NOMO-1 treated with dmso at 0.1 percent for 144 hours (cell line): ENCODE data around the gene OSTM1.

Experiments
- DNase-seq: peaks from one replicate; lab custom pipeline; 2025; ENCODE audit not compliant: unreplicated experiment; lab: John Stamatoyannopoulos, UW

Gene OSTM1

GRCh38 chr6:108074359-108075144 is at the start of gene OSTM1:
OSTM1 (minus strand) TSS chr6:108074741; CDS start chr6:108074651, 90 bp downstream.
- DNase-seq: peak; percentile 82

- DNase-seq: no peak
Observed at GRCh38 chr6:108123946-108124345, 49.4 kb upstream of the OSTM1 start.

- no peak for DNase-seq
Observed at GRCh38 chr6:108123481-108123929, 49.0 kb upstream of the OSTM1 start.

GRCh38 chr6:108121612-108122011 is 47.1 kb upstream of the OSTM1 start:
- DNase-seq: no peak

- no peak for DNase-seq
Observed at GRCh38 chr6:108120311-108120710, 45.8 kb upstream of the OSTM1 start.

- DNase-seq: no peak
Observed at GRCh38 chr6:108119769-108120141, 45.2 kb upstream of the OSTM1 start.

GRCh38 chr6:108118810-108119768 is 44.5 kb upstream of the OSTM1 start:
- DNase-seq: no peak

GRCh38 chr6:108118359-108118724 is 43.8 kb upstream of the OSTM1 start:
- no peak for DNase-seq

GRCh38 chr6:108117427-108118358 is 43.2 kb upstream of the OSTM1 start:
- DNase-seq: peak; percentile 23

GRCh38 chr6:108116546-108117426 is 42.2 kb upstream of the OSTM1 start:
- DNase-seq: no peak

- no peak for DNase-seq
Observed at GRCh38 chr6:108115598-108116058, 41.1 kb upstream of the OSTM1 start.

GRCh38 chr6:108114841-108115597 is 40.5 kb upstream of the OSTM1 start:
- peak; percentile 49 for DNase-seq

- DNase-seq: peak; percentile 36
Observed at GRCh38 chr6:108113557-108114519, 39.3 kb upstream of the OSTM1 start.

GRCh38 chr6:108108374-108108773 is 33.8 kb upstream of the OSTM1 start:
- no peak for DNase-seq

- DNase-seq: no peak
Observed at GRCh38 chr6:108107102-108107501, 32.6 kb upstream of the OSTM1 start.

GRCh38 chr6:108106694-108107093 is 32.2 kb upstream of the OSTM1 start:
- no peak for DNase-seq

- DNase-seq: no peak
Observed at GRCh38 chr6:108106261-108106660, 31.7 kb upstream of the OSTM1 start.

GRCh38 chr6:108105571-108105970 is 31.0 kb upstream of the OSTM1 start:
- DNase-seq: no peak
